ENCODE measurements around the gene TSPAN18.

DNA sequence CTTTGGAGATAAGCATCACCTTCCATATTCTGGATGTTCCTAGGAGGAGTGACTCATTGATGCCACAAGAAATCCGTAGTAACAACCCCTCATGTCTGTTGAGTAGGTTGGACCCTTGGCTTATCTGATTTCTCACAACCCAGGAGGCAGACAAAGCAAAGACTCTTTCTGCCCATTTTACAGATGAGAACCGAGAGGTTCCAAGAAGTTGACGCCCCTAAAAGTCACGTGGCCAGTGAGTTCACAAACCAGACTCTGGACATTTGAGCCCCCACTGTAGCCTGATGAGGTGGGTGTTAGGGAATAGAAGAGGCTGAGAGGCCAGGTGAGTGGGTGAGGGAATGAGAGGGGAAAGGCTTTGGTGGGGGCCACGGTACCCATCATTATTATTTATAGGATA is 70.3 kb downstream of the TSPAN18 start:
- TF ChIP-seq POLR2A (IDR thresholded peaks at IDR 0.05; ENCODE audit: low read depth) = no peak
- TF ChIP-seq, protein P1, sequence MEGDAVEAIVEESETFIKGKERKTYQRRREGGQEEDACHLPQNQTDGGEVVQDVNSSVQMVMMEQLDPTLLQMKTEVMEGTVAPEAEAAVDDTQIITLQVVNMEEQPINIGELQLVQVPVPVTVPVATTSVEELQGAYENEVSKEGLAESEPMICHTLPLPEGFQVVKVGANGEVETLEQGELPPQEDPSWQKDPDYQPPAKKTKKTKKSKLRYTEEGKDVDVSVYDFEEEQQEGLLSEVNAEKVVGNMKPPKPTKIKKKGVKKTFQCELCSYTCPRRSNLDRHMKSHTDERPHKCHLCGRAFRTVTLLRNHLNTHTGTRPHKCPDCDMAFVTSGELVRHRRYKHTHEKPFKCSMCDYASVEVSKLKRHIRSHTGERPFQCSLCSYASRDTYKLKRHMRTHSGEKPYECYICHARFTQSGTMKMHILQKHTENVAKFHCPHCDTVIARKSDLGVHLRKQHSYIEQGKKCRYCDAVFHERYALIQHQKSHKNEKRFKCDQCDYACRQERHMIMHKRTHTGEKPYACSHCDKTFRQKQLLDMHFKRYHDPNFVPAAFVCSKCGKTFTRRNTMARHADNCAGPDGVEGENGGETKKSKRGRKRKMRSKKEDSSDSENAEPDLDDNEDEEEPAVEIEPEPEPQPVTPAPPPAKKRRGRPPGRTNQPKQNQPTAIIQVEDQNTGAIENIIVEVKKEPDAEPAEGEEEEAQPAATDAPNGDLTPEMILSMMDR (IDR thresholded peaks at IDR 0.05) = no peak
- no peak for TF ChIP-seq POLR2AphosphoS5 (IDR thresholded peaks at IDR 0.05)
